Stimulated activated CD8-positive, alpha-beta memory T cell treated with anti-CD3 and anti-CD28 coated beads, Interleukin-15, amount 100 ng/mL, for 24 hours (primary cell): ENCODE results near the gene CA5A.
A peak's percentile ranks its signal among the peaks of the same experiment; 100 is the strongest.
"Not testable (repeated sequence)": the region's sequence is repeated elsewhere in the genome, so short reads cannot be mapped to it uniquely, and the experiment has no call there.

ENCODE experiments used
- DNase-seq: peaks from one replicate; pipeline ENCODE4 v3.0.0-alpha.2; 2020; ENCODE audit warnings: low read depth

CA5A gene

DNA sequence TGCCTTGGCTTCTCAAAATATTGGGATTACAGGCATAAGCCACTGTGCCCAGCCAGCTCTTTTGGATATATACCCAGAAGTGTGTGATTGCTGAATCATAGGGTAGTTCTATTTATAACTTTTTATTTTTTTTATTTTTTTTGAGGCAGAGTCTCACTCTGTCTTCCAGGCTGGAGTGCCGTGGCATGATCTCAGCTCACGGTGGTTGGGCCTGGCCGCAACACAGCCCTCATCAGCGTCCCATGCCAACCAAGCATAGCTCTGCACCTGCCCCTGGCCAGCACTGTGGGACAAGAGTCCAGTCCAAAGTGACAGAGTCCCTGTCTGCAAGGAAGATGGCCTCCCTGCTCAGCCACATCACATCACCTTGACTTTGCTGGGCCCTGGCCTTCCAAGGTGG, 42.3 kb downstream of the CA5A start:
- DNase-seq, result not testable (repeated sequence)

DNA sequence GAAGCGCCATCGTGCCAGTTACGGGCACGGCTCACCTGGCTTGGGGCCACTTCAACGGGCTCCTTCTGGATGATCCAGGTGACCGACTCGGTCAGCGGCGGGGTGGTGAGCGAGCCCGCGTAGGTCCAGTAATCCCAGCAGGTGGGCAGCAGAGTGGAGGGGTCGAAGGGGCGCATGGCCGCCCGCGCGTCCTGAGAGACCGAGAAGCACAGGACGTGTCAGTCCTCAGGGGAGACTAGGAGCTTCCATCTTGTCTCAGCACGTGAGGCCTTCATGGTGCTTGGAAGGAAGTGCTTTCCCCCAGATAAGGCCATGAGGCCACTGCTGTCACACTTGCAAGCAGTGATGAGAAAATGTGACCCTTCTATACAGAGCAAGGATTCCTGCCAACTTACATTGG, 44.6 kb downstream of the CA5A start:
- DNase-seq, result no peak

DNA sequence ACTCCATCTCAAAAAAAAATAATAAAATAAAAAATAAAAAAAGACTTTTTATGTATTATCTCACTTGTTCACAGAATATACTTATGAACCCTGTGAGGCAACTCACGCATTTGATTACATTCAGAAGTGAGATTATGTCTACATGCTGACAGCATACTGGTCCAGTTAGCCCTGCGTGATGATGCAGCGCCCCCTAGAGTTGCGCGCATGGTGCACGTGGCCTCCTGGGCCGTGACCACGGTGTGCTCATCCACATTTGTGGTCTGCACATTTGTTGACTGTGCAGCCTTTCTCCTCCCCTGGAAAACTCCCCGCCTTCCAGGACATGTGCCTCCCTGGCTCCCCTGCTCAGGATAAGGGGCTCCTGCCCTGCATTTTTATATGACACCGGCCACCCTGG, 46.6 kb downstream of the CA5A start:
- not testable (repeated sequence) for DNase-seq

DNA sequence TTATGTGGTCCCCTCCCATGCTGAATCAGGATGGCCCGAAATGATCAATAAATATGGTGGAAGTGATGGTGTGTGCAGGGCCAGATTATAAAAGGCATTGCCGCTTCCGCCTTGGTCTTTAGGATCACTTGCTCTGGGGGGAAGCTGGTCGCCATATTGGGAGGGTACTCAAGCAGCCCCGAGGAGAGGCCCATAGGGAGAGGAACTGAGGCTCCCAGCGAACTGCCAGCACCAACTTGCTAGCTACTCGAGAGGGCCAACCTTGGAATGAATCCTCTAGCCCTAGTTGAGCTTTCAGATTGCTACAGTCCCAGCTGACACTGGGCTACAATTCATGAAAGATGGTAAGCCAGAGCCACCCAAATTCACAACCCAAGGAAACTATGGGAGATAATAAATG, 48.0 kb downstream of the CA5A start:
- not testable (repeated sequence) for DNase-seq

DNA sequence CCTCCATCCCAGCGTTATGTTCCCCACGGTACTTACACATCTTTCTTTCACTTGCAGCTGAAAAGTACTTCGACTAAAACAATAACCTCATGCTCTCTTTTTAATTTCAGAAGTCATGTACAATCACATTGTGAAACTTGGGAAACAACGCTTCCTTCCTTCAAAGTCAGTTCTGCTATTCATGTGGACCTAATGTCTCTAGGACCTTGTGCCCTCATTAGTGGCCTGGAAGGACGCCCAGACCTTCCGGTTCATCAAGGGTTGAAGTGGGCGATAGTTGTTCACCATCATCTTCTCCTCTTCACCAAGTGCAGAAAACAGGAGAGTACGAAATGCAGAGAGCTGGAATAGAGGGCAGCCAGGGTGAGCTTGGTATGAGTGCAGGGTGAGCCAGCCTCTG, 48.4 kb downstream of the CA5A start:
- not testable (repeated sequence) for DNase-seq

DNA sequence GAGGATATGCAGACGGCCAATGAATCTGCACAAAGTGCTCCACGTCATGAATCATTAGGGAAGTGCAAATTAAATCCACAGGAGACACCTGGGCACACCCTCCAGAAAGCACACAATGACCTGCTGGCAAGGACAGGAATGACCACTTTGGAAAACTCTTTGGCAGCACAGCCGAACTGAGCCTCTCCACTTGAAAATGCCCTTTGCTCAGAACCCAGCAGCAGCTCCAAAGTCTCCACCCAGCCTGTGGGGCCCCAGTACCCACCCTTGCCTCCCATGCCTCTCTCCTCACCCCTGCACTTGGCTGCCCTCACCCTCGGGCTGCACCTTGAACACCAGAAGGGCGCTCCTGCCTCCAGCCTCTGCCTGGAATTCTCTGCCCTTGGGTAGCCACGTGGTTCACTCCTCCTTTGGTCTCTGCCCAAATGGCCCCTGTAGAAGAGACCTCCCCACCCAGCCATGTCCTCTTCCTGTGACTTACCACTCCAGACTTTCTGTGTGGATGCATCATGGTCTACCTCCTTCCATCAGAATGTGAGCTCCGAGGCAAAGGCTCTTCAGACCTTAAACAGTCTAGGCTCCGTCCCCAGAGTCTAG, 50.9 kb downstream of the CA5A start:
- DNase-seq, result not testable (repeated sequence)

DNA sequence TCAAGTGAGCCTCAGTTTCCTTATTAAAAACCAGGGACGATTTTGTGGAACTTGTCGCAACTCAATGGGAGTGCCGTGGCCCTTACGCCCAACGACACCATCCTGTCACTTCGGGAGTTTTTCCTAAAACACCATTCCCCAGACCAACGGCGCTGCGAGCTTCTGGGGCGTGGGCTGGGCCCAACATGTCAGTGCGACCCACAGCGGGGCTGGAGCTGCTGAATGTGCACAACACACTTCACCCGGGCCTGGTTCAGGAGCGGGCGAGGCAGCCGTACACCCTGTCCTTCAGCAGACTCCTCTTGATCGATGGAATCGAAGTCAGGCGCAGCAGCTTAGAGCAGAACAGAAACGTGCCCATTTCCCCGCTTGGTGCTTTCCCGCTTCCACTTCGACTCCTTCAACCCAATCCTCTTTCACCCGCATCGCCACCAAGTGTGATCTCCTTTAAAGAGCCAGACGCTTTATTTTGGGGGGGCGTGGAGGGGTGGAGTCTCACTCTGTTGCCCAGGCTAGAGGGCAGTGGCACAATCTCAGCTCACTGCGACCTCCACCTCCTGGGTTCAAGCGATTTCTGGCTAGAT, 53.8 kb downstream of the CA5A start:
- no peak for DNase-seq

DNA sequence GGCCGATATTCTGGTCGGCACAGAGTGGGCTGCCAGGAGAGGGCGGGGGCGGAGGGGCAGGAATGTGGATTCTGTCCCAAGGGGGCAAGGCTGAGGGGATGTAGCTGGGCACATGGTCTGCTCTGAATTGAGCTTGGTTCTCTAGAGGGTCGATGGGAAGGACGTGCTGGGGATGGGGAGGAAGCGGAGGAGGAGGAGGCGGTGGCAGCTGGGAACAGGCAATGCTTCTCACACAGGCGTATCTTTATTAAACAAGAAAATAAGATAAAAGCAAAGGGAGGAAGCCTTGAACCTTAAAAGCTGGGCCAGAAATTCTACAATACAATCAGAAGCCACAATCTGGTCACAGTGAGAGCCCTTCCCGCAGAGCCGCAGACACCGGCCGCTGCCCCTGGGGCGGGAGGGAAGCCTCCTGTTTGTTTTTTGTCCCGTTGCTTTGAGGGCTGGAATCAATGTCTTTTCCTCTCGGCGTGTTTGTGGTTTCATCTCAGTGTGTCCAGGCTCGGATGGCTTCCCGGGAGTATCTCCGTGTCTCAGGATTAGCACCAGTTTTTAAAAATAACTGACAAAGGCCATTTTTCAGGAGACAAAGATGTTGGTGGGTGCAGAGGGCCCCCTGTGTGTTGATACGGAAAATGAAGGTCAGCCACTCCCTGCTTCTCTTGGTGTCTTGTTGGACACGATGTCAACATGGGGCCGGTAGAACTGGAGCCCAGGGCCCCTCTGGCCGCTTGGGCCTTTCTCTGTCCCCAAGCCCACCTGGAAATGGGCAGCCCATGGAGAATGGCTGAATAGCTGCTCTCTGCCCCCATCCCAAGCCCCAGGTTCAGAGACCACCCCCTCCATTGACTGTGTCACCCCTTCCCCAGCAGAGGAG, 54.8 kb downstream of the CA5A start:
- DNase-seq, result no peak

DNA sequence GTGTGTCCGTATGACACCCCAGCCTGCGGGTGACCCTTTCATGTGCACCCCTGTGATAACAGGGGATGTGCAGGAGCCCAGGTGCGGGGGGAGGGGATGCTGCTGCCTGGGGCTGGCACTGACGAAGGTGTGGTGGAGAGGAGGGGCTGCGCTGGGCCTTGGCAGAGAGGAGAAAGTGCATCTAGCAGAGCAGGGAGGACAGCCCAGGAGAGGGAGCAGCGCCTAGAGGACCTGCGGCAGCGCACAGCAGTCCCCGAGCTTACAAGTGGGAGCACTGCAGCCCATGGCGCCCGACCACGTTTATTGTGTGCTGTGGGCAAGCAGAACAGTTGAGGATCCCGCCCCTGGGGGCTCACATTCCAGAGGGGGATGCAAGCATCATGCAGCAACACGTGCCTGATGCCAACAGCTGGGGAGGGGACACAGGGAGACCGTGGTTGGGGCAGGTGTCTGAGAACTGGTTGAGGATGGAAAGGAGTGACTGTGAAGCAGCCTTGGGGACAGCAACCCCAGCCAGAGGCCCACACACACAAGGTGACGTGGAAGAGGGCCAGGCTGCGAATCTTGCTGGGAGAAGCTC, 56.1 kb downstream of the CA5A start:
- no peak for DNase-seq

DNA sequence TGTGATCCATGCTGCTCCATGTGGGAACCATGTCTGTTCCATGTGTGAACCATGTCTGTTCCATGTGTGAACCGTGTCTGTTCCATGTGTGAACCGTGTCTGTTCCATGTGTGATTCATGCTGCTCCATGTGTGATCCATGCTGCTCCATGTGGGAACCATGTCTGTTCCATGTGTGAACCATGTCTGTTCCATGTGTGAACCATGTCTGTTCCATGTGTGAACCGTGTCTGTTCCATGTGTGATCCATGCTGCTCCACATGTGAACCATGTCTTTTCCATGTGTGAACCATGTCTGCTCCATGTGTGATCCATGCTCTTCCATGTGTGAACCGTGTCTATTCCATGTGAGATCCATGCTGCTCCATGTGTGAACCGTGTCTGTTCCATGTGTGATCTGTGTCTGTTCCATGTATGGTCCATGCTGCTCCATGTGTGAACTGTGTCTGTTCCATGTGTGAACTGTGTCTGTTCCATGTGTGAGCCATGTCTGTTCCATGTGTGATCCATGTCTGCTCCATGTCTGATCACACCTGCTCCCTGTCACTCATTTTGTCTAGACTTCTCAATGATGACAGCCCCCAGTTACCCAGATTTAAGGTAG, 56.8 kb downstream of the CA5A start:
- not testable (repeated sequence) for DNase-seq

DNA sequence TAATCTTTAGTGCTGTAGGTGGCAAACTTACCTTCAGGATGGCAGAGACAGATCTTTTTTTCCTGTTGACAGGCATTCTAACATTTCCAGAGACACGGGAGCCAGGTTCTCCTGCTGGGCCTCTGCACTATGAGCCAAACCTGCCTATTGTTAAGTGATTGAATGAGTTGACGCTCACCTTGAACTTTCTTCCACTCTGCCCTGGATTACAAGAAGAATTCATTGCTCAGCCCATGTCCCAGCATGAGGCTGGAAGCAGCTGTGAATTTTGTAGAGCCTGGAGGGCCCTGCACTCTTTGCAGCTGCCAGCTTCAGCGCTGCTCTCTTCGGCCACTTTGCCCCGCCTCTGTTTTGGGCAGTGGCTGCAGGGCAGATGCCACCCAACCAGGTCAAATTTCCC, 57.6 kb downstream of the CA5A start:
- DNase-seq, result no peak

DNA sequence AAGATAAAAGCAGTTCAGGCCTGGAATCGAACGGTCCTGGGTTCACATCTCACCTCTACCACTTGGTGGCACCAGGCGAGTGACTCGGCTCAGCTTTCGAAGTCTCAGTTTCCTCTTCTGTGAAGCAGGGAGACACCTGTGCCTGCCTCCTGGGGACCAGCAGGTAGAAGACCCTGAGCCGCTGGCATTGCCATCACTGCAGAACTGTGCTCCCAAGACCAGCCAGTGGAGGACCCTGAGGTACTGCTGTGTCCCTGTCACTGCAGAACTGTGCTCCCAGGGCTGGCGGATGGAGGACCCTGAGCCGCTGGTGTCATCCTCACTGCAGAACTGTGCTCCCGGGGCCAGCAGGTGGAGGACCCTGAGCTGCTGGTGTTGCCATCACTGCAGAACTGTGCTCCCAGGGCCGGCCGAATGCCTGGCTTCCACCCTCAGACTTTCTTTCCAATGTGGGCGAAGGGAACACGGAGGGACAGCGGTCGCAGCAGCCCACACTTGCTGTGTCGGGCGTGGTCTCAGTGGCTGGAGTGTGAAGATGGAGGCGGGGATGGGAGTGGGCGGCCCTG, 58.3 kb downstream of the CA5A start:
- no peak for DNase-seq

DNA sequence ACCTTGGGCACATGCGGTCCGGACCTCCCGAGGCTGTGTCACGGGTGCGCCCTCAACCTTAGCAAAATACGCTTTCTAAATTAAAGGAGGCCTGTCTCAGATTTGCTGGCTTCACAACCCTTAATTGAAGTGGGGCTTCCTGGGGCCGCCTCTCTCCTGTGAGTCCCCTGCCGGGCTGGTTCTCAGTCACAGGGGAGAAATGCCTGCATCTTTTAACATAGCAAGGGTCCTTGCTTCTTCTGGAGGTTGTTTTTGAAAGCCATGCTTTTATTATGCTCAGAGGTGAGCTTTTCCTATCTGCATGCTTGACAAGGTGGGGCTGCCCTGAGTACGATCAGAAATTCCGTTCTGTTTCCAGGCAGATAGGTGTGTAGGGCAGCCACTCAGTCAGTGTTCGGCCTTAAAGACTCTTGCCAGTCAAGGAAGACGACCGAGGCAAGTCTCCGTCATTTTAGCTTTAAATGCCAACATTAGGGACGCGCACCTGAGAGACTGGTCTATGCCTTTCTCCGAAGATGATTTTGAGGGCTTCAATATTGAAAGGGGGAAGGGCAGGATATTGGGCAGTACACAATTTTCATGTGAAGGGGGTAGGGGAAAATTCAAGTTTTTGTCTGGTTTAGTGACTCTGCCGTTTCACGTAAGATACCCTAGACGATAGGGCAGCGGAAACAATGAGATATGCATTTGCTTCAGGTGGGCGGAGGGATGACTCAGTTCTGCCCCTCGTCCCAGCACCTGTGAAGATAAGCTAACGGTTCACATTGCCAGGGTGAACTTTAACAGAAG, 61.5 kb downstream of the CA5A start:
- DNase-seq, result no peak

DNA sequence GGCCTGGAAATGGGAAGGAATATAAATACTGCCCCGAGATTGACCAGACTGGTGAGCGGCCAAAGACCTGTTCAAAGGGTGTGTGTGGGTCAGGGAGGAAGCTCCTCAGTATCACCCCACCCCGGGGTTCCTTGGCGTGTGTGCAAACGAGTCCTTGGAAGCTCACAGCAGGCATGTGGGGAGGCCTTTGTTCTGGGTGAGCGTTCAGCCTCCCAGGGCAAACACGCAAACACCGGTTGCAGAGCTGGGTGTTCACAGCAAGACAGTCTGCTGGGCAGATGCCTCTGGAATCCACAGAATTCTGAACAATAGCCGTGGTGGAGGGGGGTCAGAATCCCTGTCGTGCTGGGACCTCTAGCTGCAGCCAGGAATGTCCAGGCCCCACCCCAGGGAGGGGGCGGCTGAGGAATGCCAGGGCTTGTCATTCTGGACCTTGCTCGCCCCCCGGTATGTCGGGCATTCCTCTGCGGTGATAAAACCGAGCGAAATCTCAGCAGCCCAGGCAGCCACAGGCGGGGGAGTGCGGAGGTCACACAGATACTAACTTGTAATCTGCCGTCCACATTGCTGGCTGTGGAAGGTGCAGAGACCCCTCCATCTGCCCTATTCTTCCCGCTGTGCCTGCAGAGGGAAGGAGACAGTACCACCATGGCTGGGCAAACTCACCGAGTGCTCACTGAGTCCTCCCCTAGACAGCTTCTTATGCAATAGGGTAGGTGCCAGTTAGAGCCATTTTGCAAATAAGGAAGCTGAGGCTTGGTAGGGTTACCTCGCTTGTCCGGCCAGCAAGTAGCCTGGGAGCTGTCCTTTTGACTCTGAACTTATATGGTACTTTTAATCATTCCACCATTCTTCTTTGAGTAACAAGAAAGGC, 65.7 kb downstream of the CA5A start:
- DNase-seq, result not testable (repeated sequence)

DNA sequence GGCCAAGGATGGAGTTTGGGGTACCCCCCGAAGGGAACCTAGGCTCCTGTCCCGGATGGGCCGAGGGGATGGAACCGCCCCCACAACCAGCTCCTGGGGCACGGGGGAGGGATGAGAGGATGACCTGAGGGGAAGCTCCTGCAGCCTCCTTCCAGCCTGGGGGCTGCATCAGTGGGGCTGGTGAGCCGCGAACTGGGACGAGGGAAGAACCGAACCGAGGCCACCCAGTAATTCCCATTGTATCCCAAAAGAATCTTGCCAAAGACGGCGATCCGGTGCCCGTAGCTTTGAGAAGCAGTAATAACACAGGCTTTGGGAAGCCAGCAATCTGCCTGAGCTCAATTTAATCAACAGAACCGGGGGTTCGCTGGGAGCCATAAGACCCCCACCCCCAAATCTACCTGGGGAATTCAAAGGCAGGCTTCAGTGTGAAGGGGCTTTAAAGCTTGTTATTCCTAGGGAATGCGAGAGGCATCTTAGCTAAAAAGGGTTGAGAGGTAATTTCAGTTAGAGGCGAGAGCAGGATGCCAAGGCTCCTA, 66.4 kb downstream of the CA5A start:
- not testable (repeated sequence) for DNase-seq

DNA sequence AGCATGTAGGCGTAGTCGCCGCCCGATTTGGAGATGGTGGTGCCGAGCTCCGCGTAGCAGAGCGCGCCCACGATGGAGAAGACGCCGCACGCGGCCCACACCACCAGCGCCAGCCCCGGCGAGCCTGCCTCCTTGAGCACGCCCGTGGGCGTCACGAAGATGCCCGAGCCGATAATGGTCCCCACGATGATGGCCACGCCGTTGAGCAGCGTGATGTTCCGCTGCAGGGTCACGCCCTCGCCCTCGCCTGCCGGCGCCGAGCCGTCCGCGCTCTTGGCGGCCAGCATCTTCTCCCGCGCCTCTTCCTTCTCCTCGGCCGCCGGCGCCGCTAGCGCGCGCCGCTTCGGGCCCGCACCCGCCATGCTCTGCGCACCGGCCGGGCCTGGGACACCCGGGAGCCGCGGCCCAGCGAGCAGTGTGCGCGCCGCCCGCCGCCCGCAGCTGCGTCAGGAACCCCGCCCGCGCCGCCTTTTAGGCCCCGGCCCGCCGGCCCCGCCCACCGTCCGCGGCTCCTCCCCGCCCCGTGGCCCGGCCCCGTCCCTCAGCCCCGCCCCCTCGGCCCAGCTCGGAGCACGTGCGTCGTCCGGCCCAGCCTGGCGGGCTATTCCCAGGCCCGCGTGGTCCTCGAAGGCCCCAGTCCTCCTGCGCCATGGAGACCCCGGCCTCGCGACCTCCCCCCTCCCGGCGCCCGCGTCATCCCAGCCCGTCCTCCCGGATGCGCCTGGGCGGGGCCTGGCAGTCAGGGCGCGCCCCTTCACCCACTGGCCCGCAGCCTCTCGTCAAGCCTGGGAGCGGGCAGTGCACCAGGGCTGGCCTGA, 67.1 kb downstream of the CA5A start, which contains the start of gene SLC7A5:
Gene SLC7A5 (minus strand): TSS at position 447 of the 818 bp plus-strand sequence. CDS start 85 bp downstream, at position 362.
- DNase-seq, result peak; percentile 88

DNA sequence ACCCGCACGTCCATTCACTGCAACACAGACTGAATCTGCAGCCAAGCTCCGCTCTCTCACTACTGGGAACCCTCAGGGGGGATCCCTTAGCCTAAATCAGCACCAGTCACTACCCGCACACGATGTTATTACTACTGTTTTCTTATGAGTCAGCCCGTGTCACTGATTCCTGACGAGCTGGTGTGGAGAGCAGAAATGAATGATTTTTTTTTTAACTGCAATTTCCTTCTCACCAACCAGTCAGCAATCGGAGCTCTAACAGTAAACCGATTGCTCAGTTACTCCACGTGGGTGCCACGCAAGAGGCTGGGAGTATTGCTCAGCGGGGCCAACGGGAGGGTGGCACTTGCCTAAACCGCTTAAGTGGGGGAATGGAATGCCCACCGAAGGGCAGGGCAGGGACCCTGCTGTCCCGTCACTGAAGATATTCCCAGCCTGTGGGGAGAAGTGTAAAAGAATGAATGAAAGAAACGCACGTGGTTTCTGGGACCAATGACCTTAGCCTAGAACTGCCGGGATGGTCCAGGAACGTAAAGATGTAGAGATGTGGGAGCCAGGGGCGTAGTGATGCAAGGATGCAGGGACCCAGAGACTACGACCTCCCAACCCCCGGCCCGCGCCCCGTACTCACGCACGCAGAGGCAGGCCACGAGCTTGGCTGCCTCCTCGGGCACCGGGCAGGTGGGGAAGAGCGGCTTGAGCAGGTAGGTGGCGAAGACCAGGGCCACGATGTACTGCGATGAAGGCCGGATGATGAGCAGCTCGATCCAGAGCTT, 67.9 kb downstream of the CA5A start:
- not testable (repeated sequence) for DNase-seq

DNA sequence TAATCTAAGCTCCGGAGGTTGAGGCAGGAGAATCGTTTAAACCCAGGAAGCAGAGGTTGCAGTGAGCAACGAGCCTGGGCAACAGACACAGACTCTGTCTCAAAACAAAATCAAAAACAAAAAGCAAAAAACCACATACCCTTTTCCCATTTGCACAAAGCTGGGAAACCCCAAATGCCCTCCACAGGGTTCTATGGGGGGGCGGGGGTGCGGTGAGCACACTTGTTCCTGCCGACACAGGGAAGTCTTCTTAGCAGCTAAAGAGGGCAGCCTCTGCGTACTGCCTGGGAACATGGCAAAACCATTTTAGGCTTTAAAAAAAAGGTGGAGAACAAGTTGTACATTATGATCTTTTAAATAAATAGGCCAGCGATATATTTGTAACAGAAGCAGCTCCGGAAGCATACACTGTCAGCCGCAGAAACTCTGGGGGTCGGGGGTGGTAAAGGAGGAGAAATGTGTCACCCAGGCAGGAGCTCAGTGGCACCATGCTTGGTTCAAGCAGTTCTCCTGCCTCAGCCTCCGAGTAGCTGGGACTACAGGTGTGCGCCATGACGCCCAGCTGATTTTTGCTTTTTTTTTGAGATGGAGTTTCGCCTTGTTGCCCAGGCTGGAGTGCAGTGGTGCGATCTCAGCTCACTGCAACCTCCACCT, 70.3 kb downstream of the CA5A start:
- DNase-seq, result not testable (repeated sequence)
